RWPE2 (cell line): Measurements from ENCODE around the gene GAS7.

Experiments
- ATAC-seq: fragments of 200-7000 bp; cut with Tn5 transposase; 3 replicates; pipeline ENCODE4 v1.9.1; 2021; ENCODE audit warnings: low read depth
- DNase-seq: peaks from one replicate; pipeline ENCODE4 v3.0.0-alpha.2; 2020; ENCODE audit warnings: low spot score
- H3K27ac ChIP-seq: fragments of 450-650 bp; 2 replicates; pipeline ENCODE4 v1.5.1; 2017; ENCODE audit warnings: mild to moderate bottlenecking; ENCODE audit not compliant: poor library complexity, severe bottlenecking
- H3K27me3 ChIP-seq: fragments of 250-450 bp; sonication (Bioruptor Pico); 2 replicates; pipeline ENCODE4 v1.5.1; 2021; ENCODE audit warnings: mild to moderate bottlenecking, moderate library complexity; ENCODE audit not compliant: insufficient read depth, poor library complexity, severe bottlenecking
- H3K36me3 ChIP-seq: fragments of 250-450 bp; sonication (Bioruptor Pico); 2 replicates; pipeline ENCODE4 v1.5.1; 2020; ENCODE audit warnings: low read depth, mild to moderate bottlenecking, moderate library complexity
- H3K4me1 ChIP-seq: fragments of 250-450 bp; sonication (Bioruptor Pico); 2 replicates; pipeline ENCODE4 v1.5.1; 2021; ENCODE audit warnings: mild to moderate bottlenecking, moderate library complexity; ENCODE audit not compliant: insufficient read depth, poor library complexity, severe bottlenecking
- H3K4me3 ChIP-seq: fragments of 250-450 bp; sonication (Bioruptor Pico); 2 replicates; pipeline ENCODE4 v1.5.1; 2021; ENCODE audit warnings: mild to moderate bottlenecking, moderate library complexity; ENCODE audit not compliant: severe bottlenecking
- H3K9me3 ChIP-seq: fragments of 250-450 bp; sonication (Bioruptor Pico); 2 replicates; pipeline ENCODE4 v1.5.1; 2021; ENCODE audit warnings: mild to moderate bottlenecking, moderate library complexity; ENCODE audit not compliant: severe bottlenecking
- TF ChIP-seq, protein P1 (sequence below): fragments of 450-650 bp; IDR thresholded peaks from one replicate; pipeline ENCODE4 v1.5.1; 2017; ENCODE audit warnings: mild to moderate bottlenecking, moderate library complexity; ENCODE audit not compliant: poor library complexity, severe bottlenecking

Gene GAS7

DNA sequence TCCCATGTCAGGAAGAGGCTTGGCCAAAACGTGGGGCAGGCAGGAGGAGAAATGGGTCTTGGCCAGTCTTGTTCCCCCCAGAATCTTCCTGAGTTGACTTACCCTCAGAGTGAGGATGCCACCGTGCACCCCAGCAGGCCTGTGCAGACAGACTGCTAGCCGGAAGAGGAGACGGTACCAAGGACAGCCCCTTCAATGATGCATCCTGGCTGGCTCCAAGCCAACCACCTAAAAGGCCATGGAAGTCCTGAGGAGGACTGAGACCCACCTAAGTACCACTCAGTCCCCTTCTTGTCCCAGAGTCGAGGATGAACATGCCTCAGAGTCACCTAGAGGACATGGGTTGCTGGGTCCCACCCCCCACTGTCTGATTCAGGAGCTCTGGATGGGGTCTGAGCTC, 246.6 kb downstream of the GAS7 start:
- H3K9me3 ChIP-seq: no peaks in the 10 kb centered on the region
- H3K36me3 ChIP-seq: no peaks in the 10 kb centered on the region
- ATAC-seq (no peak), DNase-seq (no peak)
- H3K4me1 ChIP-seq: no peaks in the 10 kb centered on the region
- H3K27ac ChIP-seq: no peak overlapping the region
- H3K27me3 ChIP-seq: no peaks in the 10 kb centered on the region
- no peak overlapping the region for H3K4me3 ChIP-seq
- TF ChIP-seq, protein P1, sequence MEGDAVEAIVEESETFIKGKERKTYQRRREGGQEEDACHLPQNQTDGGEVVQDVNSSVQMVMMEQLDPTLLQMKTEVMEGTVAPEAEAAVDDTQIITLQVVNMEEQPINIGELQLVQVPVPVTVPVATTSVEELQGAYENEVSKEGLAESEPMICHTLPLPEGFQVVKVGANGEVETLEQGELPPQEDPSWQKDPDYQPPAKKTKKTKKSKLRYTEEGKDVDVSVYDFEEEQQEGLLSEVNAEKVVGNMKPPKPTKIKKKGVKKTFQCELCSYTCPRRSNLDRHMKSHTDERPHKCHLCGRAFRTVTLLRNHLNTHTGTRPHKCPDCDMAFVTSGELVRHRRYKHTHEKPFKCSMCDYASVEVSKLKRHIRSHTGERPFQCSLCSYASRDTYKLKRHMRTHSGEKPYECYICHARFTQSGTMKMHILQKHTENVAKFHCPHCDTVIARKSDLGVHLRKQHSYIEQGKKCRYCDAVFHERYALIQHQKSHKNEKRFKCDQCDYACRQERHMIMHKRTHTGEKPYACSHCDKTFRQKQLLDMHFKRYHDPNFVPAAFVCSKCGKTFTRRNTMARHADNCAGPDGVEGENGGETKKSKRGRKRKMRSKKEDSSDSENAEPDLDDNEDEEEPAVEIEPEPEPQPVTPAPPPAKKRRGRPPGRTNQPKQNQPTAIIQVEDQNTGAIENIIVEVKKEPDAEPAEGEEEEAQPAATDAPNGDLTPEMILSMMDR: no peak

DNA sequence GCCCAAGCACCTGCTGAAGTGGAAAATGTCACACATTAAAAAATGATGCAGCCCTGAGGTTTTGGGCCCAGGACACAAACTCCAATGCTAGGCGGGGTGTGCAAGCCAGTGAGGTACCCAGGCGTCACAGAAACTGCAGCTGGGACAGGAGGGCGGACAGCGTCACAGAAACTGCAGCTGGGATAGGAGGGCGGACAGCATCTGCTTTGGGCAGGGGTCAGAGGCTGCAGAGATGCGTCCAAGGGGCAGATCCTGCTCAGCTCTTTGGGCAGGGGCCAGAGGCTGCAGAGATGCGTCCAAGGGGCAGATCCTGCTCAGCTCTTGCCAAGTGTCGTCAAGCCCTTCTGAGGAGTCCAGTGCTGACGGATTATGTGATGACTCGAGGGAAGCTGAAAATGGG, 249.5 kb downstream of the GAS7 start:
- ATAC-seq (no peak), DNase-seq (no peak)
- TF ChIP-seq, protein P1: no peak
- Histone ChIP-seq H3K27ac (no peak overlapping the region), H3K36me3 (no peaks in the 10 kb centered on the region), H3K9me3 (no peaks in the 10 kb centered on the region), H3K27me3 (no peaks in the 10 kb centered on the region), H3K4me3 (no peak overlapping the region), H3K4me1 (no peaks in the 10 kb centered on the region)

DNA sequence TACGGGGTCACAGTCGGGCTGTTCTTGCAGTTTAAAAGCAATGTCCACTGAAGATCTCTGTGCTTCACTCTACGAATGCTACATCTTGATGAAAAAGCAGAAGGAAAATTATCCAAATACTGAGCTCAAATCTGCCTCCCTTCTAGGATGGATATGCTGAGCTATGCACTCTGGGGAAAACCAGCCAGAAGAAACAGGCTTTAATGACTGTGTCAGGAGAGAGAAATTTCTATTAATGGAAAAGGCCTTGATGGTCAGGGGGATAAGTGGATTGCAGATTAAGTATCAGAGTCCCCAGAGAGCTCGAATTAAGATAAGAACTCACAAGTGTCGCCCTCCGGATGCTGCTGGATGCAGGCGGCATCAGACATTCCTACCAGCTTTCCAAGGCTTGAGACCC, 253.7 kb downstream of the GAS7 start:
- no peaks in the 10 kb centered on the region for H3K27me3 ChIP-seq
- H3K4me3 ChIP-seq: no peak overlapping the region
- no peaks in the 10 kb centered on the region for H3K36me3 ChIP-seq
- TF ChIP-seq, protein P1: no peak
- DNase-seq: no peak
- no peaks in the 10 kb centered on the region for H3K9me3 ChIP-seq
- H3K27ac ChIP-seq: no peak overlapping the region
- H3K4me1 ChIP-seq: no peaks in the 10 kb centered on the region
- no peak for ATAC-seq

DNA sequence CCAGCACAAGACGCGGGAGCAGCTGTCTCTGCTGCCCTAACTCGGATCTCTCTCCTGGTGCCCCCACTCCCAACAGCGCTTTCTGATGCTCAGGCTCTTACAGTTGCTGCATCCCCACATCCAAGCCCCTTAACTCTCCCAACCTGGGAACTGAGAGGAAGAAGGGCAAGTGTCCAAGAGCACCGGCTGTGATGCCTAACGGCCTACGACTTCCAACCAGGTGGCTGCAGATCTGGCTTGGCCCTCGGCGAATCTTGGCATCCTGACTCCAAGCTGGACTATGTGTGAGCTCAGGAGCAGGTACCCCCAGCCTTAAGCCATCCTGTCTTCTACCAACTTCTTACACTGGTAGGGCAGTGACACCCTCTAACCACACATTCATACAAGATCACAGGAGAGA, 255.1 kb downstream of the GAS7 start:
- DNase-seq: no peak
- TF ChIP-seq, protein P1: no peak
- Histone ChIP-seq H3K36me3 (no peaks in the 10 kb centered on the region), H3K4me1 (no peaks in the 10 kb centered on the region), H3K9me3 (no peaks in the 10 kb centered on the region), H3K27me3 (no peaks in the 10 kb centered on the region), H3K27ac (no peak overlapping the region), H3K4me3 (no peak overlapping the region)
- ATAC-seq: no peak

DNA sequence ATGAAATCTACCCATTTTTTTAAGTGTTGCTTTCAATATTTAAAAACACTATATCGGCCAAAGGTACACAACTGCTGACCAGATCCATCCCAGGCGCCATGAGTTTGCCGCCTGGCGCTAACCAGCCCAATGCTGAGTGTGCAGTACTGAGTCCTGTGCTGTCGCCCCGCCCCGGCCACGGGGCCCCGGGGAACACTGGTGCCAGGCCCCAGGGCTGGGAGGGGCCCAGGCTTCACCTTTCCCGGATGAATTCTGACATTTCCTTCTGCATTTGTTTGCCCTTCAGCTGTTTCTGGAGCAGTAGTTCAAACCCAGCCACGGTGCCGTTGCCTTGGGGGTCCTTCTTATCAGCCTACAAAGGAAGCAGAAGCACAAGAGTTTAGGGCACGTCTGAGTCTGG, 255.5 kb downstream of the GAS7 start:
- Histone ChIP-seq H3K9me3 (no peaks in the 10 kb centered on the region), H3K27me3 (no peaks in the 10 kb centered on the region), H3K4me3 (no peak overlapping the region), H3K4me1 (no peaks in the 10 kb centered on the region), H3K27ac (no peak overlapping the region), H3K36me3 (no peaks in the 10 kb centered on the region)
- DNase-seq (no peak), ATAC-seq (no peak)
- TF ChIP-seq, protein P1: no peak
